Measurements from ENCODE around the gene OSBPL10.

Gene OSBPL10

DNA sequence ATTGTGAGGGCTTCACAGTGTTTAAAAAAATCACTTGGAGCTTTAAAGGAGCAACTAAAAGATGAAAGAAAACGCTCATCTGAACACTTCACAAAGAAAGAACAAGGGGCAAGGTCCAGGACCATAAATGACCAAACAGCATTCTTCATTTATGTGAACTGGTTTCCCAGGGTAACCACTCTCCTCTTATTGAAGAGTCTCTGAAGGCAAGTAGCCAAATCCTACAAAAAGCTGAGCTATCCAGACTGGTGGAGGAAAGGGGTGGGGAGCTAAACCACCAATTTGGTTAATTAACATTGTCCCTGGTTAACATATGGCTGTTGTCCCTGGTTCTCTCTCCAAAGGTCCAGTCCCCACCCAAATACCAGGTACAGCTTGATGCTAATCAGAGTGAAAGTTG lies 58.1 kb downstream of the OSBPL10 start:
- DNase-seq (ENCODE audit: low read depth, low spot score), result no peak

DNA sequence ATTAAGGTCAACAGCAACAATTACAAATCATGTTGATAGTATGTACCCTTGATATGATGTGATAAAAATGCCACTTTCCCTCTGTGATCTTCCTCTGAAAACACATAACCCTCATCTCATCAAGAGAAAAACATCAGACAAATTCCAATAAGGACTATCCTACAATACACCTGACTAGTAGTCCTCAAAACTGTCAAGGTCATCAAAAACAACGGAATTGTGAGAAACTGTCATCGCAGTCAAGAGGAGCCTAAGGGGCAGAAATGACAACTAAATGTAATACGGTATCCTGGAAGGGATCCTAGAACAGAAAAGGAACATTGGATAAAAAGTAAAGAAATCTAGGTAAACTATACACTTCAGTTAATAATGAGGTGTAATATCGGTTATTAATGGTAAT lies 59.2 kb downstream of the OSBPL10 start:
- no peak for DNase-seq (ENCODE audit: low read depth, low spot score)

DNA sequence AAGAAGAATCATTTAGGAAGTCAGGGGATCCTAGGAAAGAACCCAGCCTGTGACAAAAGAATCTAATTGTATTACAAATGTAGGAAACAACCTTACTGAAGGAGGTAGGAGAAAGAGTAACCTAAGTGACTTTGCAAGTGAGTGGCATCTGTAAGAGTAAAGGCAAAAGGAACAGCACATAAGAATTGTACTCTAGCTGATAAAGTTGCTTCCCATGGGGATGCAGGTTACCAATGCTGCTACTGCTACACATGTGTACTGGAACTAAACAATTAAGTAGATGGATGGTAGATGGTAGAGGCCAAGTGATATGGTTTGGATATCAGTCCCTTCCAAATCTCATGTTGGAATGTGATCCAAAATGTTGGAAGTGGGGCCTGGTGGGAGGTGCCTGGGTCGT lies 60.8 kb downstream of the OSBPL10 start:
- no peak for DNase-seq (ENCODE audit: low read depth, low spot score)

DNA sequence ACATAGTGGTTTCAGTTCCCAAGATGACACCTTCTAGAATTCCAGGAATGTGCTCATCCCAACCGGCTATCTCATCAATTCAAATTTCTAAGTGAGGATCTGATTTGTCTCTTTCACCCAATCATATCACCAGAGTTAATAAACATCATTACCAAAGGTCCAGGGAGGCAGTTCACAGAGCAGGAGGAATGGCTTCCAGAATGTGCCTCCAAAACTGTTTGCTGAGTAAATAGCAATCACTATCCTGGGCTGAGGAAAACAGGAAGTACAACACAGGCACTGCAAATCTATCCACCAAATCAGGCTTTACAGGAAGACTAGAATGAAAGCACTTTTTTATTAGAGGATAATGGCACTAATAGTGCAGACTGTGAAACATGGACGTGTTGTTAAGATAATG lies 61.5 kb downstream of the OSBPL10 start:
- no peak for DNase-seq (ENCODE audit: low read depth, low spot score)

DNA sequence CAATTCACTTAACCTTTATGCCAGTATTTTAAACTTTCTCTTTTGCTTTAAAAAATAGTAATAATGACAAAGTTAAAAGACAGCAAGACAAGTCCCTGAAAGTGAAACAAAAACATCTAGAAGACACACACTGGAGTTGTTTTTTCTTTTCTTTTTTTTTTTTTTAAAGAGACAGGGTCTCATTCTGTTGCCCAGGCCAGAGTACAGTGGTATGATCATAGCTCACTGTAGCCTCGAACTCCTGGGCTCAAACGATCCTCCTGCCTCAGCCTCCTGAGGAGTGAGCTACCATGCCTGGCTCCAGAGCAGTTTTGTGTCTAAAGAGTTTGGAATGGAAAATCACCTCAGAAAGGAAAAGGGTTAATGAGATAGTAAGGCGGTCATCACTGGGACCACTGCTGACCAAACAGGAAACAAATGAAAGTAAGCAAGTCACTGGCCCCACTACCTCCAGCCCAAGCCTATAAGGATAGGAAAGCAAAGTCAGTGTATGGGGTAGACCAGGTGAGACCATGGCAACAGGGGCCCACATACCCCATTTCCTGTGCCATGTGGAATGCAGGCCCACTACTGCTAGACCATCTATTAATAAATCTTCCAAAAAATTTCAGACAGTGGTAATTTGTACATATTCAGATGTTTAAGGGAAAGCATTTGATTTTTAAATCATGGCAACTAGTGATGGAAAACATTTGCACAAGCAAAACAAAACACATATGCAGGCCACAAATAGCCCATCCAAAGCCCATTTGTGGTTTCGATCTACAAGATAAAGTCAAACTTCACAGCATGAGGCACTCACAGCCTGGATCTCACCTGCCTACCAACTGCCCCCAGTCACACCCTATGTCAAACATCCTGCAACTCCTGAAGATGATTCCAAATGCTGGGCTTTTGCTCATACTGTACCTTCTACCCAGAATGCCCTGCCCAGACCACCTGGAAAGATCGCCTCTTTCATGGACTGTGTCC lies 62.6 kb downstream of the OSBPL10 start:
- no peak for DNase-seq (ENCODE audit: low read depth, low spot score)

DNA sequence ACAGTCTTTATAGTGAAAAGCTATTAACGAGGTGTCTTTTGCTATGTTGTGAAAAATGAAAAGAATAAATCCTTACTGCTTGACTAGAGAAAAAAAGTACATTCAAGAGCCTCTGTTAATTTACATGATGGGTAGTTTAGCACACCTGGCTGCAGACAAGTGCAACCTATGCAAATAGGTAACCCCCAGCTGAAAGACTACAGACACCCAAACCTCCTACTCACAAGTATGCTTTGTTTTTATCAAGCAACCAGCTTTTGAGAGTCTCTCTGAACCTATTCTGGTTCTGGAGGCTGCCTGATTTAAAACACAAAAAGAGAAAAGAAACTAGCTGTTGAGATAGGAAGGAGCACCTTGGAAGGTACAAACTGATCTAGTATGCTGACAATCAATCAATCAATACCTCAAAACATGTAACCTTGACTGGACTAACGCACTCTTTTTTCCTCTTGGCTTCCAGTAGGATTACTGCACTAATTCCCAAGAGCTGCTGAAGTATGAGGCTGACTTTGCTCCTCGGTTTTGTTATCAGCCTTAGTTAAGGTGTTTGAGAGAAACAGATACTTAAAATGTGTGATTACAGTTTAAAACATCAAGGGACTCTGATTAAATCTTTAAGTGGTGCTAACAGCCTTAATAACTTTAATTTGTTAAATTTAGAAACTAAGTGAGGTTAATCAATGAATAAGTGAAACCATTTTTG lies 63.6 kb downstream of the OSBPL10 start:
- no peak for DNase-seq (ENCODE audit: low read depth, low spot score)

DNA sequence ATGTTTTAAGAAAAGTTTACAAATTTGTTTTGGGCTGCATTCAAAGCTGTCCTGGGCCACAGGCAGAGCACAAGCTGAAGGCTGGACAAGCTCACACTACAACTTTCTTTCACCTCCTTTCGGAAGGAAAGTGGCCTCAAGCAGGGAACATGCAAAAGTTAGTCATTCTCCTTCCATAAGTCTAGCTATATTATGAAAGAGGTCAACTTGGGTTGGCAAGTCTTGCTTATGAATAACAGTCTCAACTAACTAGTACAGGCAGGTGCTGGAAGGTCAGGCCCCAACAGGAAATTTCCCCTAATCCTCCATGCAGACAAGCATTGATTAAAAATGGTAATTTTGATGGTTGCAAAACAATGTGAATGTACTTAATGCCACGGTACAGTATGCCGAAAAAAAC lies 69.4 kb downstream of the OSBPL10 start:
- DNase-seq (ENCODE audit: low read depth, low spot score), result no peak

DNA sequence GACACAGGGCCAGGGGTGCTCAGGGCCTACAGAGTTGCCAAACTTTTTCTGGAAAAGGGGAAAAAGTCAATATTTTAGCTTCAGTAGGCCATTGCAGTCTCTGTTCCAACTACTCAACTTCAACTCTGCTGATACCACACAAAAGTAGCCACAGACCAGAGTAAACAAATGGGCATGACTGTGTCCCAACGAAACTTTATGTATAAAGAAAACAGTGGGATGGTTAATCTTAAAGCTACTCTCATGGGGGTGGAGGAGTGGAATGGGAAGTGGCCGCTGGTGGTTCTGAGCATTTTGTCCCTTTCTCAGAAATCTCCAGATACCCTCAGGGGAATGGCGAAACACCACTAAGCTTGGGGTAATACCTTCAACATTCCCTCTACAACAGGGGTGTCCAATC lies 69.9 kb downstream of the OSBPL10 start:
- DNase-seq (ENCODE audit: low read depth, low spot score), result no peak

DNA sequence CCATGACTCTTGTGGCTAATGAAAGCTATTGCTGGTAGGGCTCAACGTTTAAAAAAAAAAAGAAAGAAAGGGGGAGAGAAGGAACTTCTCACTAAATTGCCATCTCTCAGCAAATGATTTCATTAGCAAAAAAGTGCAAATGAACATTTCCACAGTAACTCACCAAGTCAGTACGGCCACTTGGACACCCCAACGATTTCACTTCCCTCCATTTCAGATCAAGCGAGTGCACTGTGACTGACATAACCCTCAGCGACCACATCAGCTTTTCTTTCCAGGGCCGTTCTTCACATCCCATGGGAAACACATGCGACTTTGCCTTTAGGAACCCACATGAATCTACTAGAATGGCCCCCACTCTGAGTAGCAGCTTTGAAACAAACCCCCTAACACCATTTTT lies 71.6 kb downstream of the OSBPL10 start:
- no peak for DNase-seq (ENCODE audit: low read depth, low spot score)

DNA sequence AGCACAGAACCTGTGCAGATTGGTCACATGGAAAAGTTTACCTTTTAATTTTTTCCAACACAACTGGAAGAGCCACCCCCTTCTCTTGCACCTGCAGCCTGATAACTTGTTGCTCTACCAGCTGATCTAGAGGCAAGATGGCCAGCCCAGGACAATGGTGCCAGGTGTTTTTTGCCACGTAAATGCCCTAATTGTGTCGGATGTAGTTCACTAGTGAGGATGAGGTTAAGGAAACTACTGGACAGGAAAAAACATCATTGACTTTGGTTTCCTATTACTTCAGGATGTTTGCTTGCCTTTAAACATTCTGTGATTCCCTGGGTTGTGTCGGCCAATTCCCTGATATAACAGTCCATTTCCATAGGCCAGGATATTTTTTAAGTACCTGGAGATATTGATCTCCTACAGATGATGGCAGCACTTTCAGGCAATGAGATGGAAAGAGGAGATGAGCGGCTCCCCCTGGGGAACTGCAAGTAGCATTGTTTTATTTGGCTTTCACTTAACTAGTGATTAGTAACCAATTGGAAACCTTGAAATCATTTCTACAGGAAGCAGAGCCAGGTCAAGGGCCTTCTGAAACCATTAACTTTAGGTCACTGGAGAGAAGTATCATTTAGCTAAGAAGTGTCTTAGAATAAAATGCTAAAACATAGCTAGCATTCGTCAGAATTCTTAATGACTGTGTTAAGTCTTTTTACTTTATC lies 72.5 kb downstream of the OSBPL10 start:
- DNase-seq (ENCODE audit: low read depth, low spot score), result no peak

DNA sequence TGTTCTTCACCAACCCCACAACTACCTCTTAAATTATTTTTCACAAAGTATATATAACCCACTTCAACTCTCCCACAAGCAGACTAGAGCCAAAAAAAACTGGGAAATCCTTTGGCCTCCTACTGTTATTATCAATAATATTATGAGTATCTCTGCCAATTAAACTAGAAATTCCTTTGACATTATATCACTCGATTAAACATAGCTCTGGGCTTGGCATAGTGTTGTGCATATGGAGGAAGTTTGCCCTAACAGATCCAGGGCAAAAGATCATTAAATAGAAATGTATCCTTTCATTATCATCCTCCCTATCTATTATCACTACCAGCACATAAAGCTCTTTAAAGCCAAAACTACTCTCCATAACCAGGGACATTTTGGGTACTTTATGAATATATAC lies 74.9 kb downstream of the OSBPL10 start:
- DNase-seq (ENCODE audit: low read depth, low spot score), result no peak

DNA sequence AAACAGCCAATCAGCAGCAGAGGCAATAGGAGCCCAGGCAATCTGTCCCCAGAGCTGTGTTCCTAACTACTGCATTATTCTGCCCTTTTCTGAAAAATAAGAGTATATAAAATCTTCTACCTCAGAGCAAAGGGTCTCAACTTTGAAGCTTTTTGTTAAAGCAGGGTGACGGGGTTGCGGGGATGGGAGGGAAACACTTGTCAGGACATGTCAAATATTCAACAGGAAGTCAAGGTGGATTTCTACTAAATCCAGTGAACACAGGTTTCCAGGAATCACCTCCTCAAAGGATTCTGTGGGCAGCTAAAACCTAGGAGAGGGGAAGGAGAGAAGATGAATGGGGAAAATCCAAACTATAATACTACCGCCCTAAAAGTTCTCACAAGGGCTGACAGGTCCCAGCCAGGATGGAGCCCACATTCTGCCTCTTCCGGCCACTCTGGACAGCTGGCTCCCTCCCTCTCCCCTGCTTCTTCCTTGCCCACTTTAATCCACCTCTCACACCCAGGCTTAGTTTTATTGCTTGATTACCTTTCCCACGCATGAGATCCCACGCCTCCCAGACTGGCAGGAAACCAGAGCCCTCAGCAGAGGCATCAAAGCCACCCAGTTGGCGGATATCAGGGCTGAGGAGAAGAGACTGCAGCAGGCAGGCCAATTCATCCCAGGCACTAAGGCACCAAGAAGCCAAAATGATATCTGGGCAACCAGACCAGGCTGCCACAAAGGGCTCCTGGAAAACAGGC lies 77.2 kb downstream of the OSBPL10 start:
- no peak for DNase-seq (ENCODE audit: low read depth, low spot score)

DNA sequence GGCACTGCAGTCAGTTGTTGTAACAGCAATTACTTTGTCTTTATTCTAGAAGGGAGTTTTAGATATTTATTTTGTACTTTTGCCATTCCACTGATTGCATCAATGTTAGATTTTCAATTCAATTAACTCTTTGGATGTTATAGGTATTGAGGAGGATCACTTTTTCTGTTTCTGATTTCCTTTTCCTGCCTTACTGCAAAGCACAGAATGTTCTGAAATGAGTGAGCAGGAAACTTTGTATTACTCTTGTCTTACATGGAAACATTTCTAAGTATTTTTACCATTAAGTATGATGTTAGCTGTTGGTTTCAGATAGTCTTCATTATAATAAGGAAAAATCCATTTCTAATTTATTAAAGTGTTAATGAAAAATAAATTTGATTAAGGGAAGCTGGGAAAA lies 80.5 kb downstream of the OSBPL10 start:
- DNase-seq (ENCODE audit: low read depth, low spot score), result no peak

DNA sequence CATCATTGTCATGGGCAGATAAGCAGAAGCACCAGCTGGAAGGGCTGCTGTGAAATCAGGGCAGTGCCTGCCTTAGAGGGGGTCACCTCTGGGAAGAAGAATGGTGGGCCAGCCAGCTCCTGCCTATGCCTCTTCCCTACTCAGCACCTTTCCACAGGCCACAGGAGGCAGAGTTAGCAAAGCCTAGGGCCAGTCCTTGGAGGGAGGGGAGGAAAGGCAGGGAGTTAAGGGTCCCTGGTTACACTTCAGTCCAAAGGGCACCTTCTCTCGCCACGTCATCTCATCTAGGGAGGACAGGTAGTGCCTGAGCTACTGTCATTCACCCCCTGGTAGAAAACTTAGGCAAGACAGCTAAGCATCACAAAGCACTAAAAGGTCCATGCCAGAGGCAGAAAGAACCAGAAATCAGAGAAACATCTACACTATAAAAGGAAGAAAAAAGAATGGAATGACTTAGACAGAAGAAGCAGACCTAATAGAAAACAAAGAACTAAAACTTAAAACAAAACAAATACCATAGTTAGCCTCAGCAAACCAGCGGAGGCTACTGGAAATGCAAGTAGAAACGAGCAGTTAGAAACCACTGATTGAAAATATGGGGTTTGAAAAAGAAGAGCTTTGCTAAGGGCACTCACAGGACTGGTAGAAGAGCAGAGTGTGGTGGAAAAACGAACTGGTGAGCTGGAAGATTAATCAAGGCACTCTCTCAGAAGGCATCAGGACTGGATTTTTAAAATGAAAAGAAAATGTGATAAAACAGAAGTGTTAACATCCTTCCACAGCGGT lies 84.2 kb downstream of the OSBPL10 start:
- DNase-seq (ENCODE audit: low read depth, low spot score), result no peak

DNA sequence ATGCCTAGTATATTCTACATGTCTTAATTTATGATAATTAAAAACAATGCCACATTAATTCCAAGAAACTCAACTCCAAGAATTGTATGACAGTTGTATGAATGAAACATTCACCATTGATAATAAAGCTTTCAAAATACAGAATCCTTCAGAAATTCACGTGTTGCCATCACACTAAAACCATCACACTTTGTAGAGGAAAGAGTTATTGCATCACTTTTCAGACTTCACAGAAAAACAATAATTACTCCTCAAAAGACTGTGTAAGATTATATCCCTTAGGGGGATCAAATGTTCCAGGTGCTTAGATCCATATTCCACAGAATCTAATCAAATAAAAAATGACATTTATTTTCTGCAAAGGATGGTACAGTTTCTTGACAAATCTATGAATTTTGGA lies 85.0 kb downstream of the OSBPL10 start:
- DNase-seq (ENCODE audit: low read depth, low spot score), result no peak

DNA sequence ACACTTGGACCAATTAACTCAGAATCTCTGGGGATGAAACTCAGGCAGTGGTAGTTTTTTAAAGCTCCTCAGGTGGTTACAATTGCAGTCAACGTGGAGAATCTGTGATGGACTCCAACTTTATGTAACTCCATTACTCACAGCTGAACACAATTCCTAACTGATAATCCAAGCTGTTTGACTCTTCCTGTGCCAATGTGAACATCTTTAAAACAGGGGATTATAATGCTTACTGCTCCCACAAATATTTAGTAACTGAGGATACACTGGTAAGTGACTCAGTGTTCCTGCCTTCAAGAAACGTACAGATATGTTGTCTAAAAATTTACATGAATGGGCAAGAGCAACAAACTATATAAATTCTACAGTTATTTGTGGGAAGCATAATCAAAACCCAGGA lies 85.6 kb downstream of the OSBPL10 start:
- DNase-seq (ENCODE audit: low read depth, low spot score), result no peak

DNA sequence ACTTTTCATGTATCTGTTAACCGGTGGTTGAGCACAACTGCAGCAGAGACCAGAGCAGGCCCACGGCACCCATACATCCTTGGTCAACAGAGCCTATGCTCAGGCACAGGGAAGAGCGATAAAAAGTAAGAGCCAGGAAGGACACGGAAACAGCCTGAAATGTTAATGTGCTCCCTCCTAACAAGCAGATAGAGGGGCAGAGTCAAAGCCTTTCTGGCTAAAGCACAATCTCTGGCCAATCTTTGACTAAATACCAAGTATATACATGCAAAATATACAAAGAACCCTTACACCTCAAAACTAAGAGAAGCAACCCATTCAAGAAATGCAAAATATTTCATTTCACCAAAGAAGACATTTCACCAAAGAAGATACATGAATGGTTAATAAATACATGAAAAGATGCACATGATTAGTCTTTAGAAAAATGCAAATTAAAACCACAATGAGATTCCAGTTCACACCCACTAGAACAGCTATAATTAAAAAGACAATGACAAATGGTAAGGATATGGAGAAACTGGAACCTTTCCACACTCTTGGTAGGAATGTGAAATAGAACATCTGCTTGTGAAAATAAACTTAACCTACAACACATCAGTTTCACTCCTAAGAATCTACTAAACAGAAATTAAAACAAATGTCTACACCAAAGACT lies 88.0 kb downstream of the OSBPL10 start:
- no peak for DNase-seq (ENCODE audit: low read depth, low spot score)

DNA sequence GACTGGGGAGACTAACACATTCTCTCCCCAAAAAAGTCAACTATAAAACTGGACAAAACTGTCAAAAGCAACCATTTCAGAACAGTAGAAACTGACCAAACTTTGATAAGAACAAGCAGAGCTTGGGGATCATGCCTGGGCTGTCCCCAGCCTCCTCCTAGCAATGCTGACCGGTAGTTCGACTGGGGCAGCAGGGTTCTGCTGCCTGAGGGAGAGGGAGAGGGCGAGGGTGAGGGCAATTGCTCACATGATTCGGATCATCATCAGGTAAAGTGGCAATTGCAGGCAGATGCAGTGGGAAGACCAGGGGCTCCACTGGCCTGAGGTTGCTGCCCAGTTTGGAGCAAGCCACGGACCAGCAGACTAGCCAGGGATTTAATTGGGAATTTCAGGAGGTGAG lies 88.6 kb downstream of the OSBPL10 start:
- no peak for DNase-seq (ENCODE audit: low read depth, low spot score)

DNA sequence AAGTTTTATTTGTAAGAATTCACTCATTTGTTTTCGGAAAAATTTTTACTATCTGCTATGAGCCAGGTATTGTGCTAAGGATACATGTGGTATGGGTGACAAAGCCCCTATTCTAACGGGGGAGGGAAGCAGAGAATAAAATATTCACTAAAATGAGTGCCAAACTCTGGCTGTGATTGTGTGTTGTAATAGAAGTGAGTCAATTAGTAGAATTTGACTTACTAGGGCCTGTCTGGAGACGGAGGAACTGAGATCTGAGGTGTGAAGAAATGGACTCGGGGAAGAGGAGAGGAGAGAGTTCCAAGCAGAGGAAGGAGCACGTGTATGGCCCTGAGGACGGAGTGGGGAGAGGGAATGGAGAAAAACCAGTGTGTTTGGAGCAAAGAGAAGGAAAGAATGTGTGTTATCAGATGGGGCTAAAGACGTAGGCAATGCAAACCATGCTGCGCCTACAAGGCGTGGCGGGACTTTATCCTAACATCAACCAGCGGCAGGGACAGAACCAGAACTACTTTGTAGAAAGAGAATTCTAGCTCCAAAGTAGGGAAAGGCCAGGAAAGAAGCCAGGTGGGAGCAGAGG lies 89.1 kb downstream of the OSBPL10 start:
- no peak for DNase-seq (ENCODE audit: low read depth, low spot score)

Data from activated naive CD8-positive, alpha-beta T cell treated with anti-CD3 and anti-CD28 coated beads, Interleukin-2, amount 50 U/mL, for 16 hours (primary cell).